HG02759 (cell line): Measurements from ENCODE around the gene TTC14.

ENCODE experiments used
- ATAC-seq: cut with Tn5 transposase; IDR thresholded peaks from one replicate; pipeline ENCODE4 v1.9.1; 2021; ENCODE audit warnings: mild to moderate bottlenecking, moderate library complexity; ENCODE audit not compliant: unreplicated experiment

Gene TTC14

DNA sequence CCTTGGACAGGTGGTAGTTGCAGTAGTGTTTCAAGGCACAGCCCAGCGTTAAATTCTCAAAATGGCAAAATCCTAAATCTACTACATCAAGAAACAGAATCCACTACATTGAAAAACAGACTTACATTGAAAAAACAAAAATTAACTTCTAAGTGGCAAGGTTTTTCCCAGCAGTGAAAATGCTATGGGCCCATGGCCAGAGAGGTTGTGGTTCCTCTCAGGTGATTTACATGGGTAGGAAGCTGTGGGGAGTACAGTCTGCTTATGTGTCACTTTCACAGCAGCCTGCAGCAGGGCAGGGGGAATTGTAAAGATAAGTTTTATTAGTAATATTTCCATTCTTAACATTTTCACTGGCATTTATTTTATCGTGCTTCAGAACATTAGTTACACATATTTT is 24.9 kb downstream of the TTC14 start:
- peak; percentile 97 for ATAC-seq

- no peak for ATAC-seq
Observed at GRCh38 chr3:180630371-180630770, 28.4 kb downstream of the TTC14 start.

DNA sequence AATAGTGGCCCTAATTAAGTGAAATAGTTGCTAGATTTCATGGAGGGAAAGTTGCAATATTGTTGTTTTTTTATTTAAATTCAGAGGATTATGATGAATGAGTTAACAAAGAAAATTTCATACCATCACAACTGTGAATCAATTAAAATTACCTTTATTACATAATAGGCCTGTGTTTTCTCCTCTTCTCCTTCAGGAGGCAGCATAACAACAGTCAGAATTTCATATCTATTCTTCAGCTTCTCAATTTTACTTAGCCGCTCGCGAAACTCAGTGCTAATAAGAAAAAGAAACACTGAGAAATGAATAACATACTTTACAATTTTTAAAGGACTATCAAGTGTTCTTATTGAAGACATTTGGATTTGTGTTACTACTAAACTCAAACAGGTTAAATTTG is 29.4 kb downstream of the TTC14 start:
- ATAC-seq, result no peak

GRCh38 chr3:180633722-180634121 is 31.8 kb downstream of the TTC14 start:
- ATAC-seq, result no peak

DNA sequence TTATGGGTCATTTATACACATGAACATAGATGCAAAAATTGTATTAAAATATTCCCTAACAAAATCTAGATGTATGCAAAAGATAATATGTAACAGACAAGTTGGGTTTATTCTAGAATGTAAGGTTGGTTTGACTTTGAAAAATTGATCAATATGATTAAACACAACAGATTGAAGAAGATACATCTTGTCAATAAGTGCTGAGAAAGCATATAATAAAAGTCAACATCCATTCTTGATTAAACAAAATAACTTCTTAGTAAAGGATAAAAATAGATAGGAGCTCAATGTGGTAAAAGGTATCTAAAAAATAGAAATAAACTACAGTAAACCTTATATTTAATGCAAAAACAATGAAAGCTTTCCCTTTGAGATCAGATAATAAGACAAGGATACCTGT is 39.0 kb downstream of the TTC14 start:
- ATAC-seq, result no peak

DNA sequence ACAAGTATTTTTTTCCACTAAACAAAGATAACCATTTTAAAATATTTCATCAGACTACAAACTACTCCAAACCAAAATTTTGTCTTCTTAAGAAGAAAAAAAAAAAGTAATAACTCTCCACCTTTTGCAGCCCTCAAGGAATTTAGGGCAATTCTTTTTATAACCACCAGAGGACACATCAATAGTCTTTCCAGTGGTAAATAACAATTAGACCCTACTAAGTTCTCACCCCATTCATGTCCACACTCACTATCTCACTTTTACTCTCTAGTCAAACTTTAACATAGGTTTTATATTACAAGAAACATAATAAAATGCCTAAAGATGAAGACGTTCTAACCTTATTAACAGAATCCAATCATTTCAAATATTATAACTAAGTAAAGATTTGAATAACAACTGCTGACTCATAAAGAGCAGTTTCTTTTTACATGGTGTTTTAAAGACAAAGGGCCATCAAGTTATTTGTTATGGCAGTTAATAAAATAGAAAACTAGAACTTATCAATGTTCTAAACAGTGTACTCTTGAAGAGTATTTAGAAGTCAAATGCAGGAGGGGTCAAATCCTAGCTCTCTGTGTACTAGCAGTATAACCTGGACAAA is 44.3 kb downstream of the TTC14 start:
- ATAC-seq, result peak; percentile 49

- ATAC-seq, result no peak
Observed at GRCh38 chr3:180656406-180656805, 54.4 kb downstream of the TTC14 start.

DNA sequence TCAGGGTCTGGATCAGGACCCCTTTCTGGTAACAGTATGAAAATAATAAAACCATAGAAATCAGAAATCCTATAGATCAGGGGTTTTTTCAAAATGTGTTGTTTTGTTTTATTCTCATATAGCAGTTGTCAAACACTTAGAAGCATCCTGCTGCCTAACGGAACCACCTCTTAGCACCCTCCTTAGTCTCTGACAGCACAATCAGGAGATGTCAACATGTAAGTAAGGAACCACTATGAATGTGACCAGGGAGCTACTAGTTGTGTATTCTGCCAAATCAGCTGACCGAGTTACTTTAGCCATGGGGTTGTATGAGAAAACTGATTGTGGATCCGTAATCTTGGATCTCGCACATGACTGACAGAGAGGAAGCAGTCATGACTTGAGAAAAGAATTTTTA is 55.1 kb downstream of the TTC14 start:
- no peak for ATAC-seq
